ENCODE results near the gene TIAM2.

The TIAM2 gene

GRCh38 chr6:155130161-155130853 lies 135.2 kb downstream of the TIAM2 start:
- DNase-seq (ENCODE audit: low read depth) = no peak

DNA sequence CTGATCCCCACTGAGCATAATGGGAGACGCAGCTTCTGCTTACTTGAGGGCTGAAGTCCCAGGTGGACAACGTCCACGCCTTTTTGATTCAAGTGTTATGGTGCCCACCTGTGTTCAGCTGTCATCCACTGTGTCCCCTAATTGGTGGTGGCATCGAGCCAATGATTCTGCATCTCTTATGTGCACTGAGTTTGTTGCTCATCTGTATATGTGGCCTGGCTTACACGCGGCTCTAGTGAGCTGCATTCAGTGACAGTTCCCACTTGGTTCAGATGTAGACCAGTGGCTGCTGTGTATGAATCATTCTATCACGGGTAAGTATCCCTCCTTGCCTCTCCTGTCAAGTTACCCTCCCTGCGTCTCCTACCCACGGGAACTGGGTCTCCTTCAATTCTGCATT lies 137.5 kb downstream of the TIAM2 start:
- DNase-seq (ENCODE audit: low read depth) = no peak

- no peak for DNase-seq (ENCODE audit: low read depth)
These were observed 145.9 kb downstream of the TIAM2 start for GRCh38 chr6:155141002-155141401.

DNA sequence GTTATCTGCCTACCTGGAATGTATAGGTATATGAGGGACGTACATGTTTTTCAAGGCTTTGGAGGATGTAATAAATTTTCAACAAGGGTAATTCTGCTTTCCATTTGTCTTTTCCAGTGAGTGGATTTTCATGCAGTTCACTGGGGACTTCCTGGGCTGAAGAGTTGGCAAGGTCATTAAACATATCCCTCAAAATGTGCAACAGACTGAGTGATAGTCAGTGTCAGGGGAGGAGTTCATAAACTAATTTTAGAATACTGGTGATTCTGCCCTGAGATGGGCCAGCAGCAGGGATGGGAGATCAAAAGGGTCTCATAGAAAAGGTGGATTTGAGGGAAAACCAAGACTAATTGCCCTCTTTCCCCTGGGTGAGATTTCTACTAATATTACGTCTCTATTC lies 146.4 kb downstream of the TIAM2 start:
- DNase-seq (ENCODE audit: low read depth) = no peak

DNA sequence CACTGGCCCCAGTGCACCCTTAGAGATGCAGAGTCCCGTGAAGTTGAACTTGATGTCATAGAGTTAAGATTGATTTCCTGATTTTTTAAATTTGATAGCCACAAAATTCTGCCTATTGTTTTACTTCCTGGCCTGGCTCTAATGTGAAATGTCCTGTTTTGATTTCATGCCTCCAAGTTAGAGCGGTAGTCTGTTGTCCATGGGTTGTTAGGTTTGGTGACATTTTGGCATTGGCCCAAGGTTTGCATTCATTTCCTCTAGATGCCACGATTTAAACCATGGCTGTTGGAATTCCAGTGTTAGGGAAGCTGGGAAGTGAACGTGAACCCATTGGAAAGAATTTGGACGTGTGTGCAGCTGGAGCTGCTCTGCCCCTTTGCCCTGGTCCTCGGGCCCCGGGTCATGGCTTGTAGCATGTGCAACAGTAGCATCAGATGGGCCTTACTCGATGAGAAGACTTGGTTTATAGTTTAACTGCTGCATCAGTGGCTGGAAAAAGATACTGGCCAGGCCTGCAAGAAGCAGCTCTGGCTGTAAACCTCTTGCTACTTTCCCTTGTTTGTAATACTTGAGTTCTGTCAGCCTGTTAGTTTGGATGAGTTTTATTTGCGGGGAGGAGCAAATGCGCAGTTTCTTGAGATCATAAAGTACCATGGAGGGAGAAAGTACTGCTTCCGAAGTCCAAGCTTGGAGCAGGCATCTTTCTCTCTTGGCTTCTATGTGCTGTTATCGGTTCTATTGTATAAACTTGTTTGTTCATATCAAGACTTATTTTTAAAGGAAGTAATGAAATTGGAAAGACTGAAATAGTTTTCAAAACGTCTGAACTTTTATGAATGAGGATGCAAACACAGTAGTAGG lies 147.3 kb downstream of the TIAM2 start:
- DNase-seq (ENCODE audit: low read depth) = no peak

- no peak for DNase-seq (ENCODE audit: low read depth)
These were observed 148.0 kb downstream of the TIAM2 start for GRCh38 chr6:155143029-155143577.

GRCh38 chr6:155143578-155144106 lies 148.5 kb downstream of the TIAM2 start:
- no peak for DNase-seq (ENCODE audit: low read depth)

DNA sequence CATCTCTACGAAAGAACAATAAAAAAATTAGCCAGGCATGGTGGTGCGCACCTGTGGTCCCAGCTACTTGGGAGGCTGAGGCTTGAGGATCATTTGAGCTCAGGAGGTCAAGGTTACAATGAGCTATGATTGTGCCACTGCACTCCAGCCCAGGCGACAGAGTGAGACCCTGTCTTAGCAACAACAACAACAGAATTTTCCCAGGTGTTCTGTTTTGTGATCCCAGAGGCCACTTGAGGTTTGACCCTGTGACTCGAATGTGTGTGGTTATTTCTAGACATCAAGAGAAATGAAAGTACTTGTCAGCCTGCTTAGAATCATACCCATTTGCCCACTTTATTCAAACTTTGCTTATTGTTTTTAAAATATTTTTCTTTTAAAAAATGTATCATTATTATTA lies 151.1 kb downstream of the TIAM2 start:
- no peak for DNase-seq (ENCODE audit: low read depth)

GRCh38 chr6:155147958-155148663 lies 153.0 kb downstream of the TIAM2 start:
- no peak for DNase-seq (ENCODE audit: low read depth)

GRCh38 chr6:155150967-155151671 lies 156.0 kb downstream of the TIAM2 start:
- no peak for DNase-seq (ENCODE audit: low read depth)

- DNase-seq (ENCODE audit: low read depth) = no peak
These were observed 157.3 kb downstream of the TIAM2 start for GRCh38 chr6:155152211-155153076.

DNA sequence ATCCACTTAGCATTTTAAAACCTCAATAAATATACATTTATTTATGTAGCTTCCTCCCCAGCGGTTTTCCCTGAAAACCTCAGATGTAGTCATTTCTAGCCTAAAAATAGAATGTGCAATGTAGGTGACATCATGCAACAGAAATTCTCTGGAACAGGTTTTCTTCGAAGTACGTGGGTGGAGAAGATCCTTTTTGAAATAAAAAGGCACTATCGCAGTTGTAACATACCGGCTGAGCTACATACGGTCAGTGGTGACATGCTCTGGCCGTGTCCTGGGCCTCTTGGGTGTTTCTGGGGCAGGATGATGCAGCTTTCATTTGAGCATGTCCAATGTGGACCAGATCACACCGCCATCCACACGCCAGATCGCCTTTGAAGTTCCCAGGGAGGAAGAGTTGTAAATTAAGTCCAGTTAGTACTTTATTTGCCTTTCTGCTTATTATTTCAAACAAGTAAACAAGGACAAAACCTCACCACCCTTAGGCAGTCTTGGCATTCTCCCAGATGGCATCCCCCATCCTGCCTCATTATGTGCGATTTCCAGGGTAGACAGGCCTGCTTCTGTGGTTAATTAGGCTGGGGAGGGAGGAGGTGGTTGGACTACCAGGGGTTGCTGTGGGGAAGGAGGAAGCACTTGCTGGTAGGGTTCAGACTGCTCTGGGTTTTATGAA lies 159.2 kb downstream of the TIAM2 start:
- peak; percentile 90 for DNase-seq (ENCODE audit: low read depth)

- DNase-seq (ENCODE audit: low read depth) = no peak
These were observed 160.8 kb downstream of the TIAM2 start for GRCh38 chr6:155155787-155156447.

DNA sequence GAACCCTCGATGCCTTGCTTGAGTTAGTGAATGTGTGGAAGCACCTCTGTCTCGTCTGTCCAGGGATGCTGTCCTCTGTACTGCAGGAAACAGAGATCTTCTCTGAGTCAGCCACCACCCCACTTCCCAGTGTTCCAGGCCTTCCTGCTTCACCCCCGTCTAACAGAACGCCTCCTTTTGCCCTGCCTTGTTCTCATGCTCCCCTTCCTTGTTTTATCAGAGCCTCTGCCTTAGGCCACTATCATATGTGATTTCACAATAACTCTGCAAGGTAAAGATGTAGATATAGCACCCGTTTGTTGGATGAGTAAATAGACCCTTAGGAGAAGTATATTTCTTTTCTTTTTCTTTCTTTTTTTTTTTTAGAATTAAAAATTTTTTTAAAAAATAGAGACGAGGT lies 162.0 kb downstream of the TIAM2 start:
- no peak for DNase-seq (ENCODE audit: low read depth)

- no peak for DNase-seq (ENCODE audit: low read depth)
These were observed 163.1 kb downstream of the TIAM2 start for GRCh38 chr6:155158030-155158843.

GRCh38 chr6:155162682-155163081 lies 167.6 kb downstream of the TIAM2 start:
- no peak for DNase-seq (ENCODE audit: low read depth)

DNA sequence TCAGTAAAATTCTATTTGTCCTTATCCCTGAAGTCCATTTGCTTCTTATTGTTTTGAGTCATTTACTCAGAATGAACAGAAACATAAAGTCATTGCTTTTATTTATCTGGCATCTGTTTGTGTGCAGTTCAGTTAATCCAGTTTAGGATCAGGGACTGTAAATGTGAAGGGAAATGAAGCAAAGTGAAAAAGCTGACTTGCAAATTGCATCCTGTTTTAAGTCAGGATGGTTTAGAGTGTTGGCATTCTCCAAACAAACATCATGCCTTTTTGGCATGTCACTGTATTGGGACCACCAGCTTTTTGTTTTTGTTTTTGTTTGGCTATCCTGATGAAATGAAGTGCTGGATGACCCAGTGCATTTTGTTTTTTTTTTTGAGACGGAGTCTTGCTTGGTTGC lies 168.5 kb downstream of the TIAM2 start:
- DNase-seq (ENCODE audit: low read depth) = no peak

GRCh38 chr6:155165029-155165710 lies 170.1 kb downstream of the TIAM2 start:
- DNase-seq (ENCODE audit: low read depth) = no peak

All from non-pigmented ciliary epithelial cell (primary cell).